ENCODE measurements around the gene WDR90.

Gene WDR90

DNA sequence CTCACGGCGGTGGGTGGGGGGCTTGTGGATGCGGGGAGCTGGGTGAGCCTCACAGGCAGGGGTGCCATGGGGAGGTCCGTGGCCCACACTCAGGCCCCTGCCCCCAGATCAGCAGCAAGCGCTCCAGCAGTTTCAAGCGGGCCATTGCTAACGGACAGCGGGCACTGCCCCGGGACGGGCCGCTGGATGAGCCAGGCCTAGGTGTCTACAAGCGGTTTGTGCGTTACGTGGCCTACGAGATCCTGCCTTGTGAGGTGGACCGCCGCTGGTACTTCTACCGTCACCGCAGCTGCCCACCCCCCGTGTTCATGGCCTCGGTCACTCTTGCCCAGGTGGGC is 27.4 kb downstream of the WDR90 start:
- no peak overlapping the region for H3K4me2 ChIP-seq (ENCODE audit: low read length)
- no peaks in the 10 kb centered on the region for H3K9me3 ChIP-seq (ENCODE audit: low read length)

DNA sequence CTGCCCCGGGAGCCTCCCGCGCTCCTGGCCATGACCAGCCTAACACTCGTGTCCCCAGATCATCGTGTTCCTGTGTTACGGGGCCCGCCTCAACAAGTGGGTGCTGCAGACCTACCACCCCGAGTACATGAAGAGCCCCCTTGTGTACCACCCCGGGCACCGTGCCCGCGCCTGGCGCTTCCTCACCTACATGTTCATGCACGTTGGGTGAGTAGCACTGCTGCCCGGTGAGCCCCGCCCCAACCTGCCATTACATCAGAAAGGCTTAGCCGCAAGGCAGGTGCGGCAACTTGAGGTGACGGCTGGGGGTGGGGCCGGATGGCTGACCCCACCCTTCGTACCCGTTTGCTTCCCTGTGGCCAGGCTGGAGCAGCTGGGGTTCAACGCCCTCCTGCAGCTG is 27.7 kb downstream of the WDR90 start:
- Histone ChIP-seq H2AFZ (ENCODE audit: low read length) (no peak overlapping the region), H3K9me2 (ENCODE audit: low read depth, low read length) (no peaks in the 10 kb centered on the region), H3K27me3 (ENCODE audit: insufficient read depth, low read length) (no peaks in the 10 kb centered on the region), H3K36me3 (ENCODE audit: insufficient read depth, low read length) (peaks cover 37% of the 10 kb centered on the region), H3K27ac (ENCODE audit: low read depth, low read length, poor library complexity, severe bottlenecking) (no peak overlapping the region), H3K4me1 (ENCODE audit: insufficient read depth, low read length, severe bottlenecking) (peaks cover 27% of the 10 kb centered on the region), H3K9ac (ENCODE audit: low read length) (no peak overlapping the region), H4K20me1 (ENCODE audit: insufficient read depth, low read length) (no peaks in the 10 kb centered on the region), H3F3A (ENCODE audit: insufficient read depth, low read length) (no peaks in the 10 kb centered on the region), H3K9me3 (ENCODE audit: low read length) (no peaks in the 10 kb centered on the region), H3K4me3 (ENCODE audit: low read depth, low read length, poor library complexity, severe bottlenecking) (no peak overlapping the region), H3K79me2 (ENCODE audit: insufficient read depth, low read length) (0 out of 2 replicates have a peak, but pooled peaks cover 8% of the 10 kb centered on the region), H3K4me2 (ENCODE audit: low read length) (peak overlapping the region; percentile 18; the same call in 1 of the 2 replicates)
- TF ChIP-seq, protein P1, sequence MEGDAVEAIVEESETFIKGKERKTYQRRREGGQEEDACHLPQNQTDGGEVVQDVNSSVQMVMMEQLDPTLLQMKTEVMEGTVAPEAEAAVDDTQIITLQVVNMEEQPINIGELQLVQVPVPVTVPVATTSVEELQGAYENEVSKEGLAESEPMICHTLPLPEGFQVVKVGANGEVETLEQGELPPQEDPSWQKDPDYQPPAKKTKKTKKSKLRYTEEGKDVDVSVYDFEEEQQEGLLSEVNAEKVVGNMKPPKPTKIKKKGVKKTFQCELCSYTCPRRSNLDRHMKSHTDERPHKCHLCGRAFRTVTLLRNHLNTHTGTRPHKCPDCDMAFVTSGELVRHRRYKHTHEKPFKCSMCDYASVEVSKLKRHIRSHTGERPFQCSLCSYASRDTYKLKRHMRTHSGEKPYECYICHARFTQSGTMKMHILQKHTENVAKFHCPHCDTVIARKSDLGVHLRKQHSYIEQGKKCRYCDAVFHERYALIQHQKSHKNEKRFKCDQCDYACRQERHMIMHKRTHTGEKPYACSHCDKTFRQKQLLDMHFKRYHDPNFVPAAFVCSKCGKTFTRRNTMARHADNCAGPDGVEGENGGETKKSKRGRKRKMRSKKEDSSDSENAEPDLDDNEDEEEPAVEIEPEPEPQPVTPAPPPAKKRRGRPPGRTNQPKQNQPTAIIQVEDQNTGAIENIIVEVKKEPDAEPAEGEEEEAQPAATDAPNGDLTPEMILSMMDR (IDR thresholded peaks at IDR 0.05; ENCODE audit: low read length): no peak
- TF ChIP-seq EZH2 (IDR thresholded peaks at IDR 0.05; ENCODE audit: borderline replicate concordance, low read length): no peak

More for the DNA sequence above, 27.4 kb downstream of the WDR90 start:
- no peak for TF ChIP-seq EZH2 (IDR thresholded peaks at IDR 0.05; ENCODE audit: borderline replicate concordance, low read length)
- TF ChIP-seq, protein P1 (IDR thresholded peaks at IDR 0.05; ENCODE audit: low read length): no peak
- Histone ChIP-seq H3K9ac (ENCODE audit: low read length) (no peak overlapping the region), H2AFZ (ENCODE audit: low read length) (no peak overlapping the region), H3K36me3 (ENCODE audit: insufficient read depth, low read length) (peaks cover 37% of the 10 kb centered on the region), H4K20me1 (ENCODE audit: insufficient read depth, low read length) (no peaks in the 10 kb centered on the region), H3K27ac (ENCODE audit: low read depth, low read length, poor library complexity, severe bottlenecking) (no peak overlapping the region), H3K79me2 (ENCODE audit: insufficient read depth, low read length) (0 out of 2 replicates have a peak, but pooled peaks cover 7% of the 10 kb centered on the region), H3K4me1 (ENCODE audit: insufficient read depth, low read length, severe bottlenecking) (peaks cover 23% of the 10 kb centered on the region), H3K27me3 (ENCODE audit: insufficient read depth, low read length) (no peaks in the 10 kb centered on the region), H3K4me3 (ENCODE audit: low read depth, low read length, poor library complexity, severe bottlenecking) (no peak overlapping the region), H3K9me2 (ENCODE audit: low read depth, low read length) (no peaks in the 10 kb centered on the region), H3F3A (ENCODE audit: insufficient read depth, low read length) (no peaks in the 10 kb centered on the region)

DNA sequence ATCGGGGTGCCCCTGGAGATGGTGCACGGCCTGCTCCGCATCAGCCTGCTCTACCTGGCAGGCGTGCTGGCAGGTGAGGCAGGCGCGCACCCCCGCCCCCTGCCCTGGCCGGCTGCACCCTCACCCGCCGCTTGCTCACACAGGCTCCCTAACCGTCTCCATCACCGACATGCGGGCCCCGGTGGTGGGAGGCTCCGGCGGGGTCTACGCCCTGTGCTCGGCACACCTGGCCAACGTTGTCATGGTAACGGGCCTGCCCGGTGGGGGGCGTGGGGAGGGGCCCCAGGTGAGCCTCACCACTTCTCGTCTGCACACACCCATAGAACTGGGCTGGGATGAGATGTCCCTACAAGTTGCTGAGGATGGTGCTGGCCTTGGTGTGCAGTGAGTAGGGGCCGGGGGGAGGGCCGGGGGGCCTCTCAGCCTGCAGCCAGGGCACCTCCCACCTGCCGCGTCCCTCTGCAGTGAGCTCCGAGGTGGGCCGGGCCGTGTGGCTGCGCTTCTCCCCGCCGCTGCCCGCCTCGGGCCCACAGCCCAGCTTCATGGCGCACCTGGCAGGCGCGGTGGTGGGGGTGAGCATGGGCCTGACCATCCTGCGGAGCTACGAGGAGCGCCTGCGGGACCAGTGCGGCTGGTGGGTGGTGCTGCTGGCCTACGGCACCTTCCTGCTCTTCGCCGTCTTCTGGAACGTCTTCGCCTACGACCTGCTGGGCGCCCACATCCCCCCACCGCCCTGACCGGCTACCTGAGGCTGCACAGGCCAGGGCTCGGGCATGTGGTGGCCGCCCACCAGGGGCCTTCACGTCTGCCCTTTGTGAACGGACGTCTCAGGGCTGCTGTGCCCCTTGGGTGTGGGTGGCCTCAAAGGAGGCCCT is 28.4 kb downstream of the WDR90 start:
- Histone ChIP-seq H3K9me2 (ENCODE audit: low read depth, low read length) (no peaks in the 10 kb centered on the region), H3K4me2 (ENCODE audit: low read length) (peak overlapping the region; percentile 18; the same call in 1 of the 2 replicates), H3F3A (ENCODE audit: insufficient read depth, low read length) (no peaks in the 10 kb centered on the region), H3K27me3 (ENCODE audit: insufficient read depth, low read length) (no peaks in the 10 kb centered on the region), H4K20me1 (ENCODE audit: insufficient read depth, low read length) (no peaks in the 10 kb centered on the region), H2AFZ (ENCODE audit: low read length) (no peak overlapping the region), H3K36me3 (ENCODE audit: insufficient read depth, low read length) (peaks cover 37% of the 10 kb centered on the region), H3K9ac (ENCODE audit: low read length) (no peak overlapping the region), H3K4me3 (ENCODE audit: low read depth, low read length, poor library complexity, severe bottlenecking) (no peak overlapping the region), H3K79me2 (ENCODE audit: insufficient read depth, low read length) (0 out of 2 replicates have a peak, but pooled peaks cover 8% of the 10 kb centered on the region), H3K9me3 (ENCODE audit: low read length) (no peaks in the 10 kb centered on the region), H3K4me1 (ENCODE audit: insufficient read depth, low read length, severe bottlenecking) (peaks cover 33% of the 10 kb centered on the region), H3K27ac (ENCODE audit: low read depth, low read length, poor library complexity, severe bottlenecking) (no peak overlapping the region)
- TF ChIP-seq, protein P1 (IDR thresholded peaks at IDR 0.05; ENCODE audit: low read length): no peak
- no peak for TF ChIP-seq EZH2 (IDR thresholded peaks at IDR 0.05; ENCODE audit: borderline replicate concordance, low read length)
